Kidney (tissue), 14 donors: ENCODE results near the gene DYNC1I1. TPM values are rescaled to one million over a fixed set of nuclear protein-coding genes. Genes with fewer than 3 reads are reported as not detected.

Experiments used
- DNase-seq, 5 donors: peaks; one replicate each; pipeline ENCODE4 v3.0.0-alpha.2; 2013 to 2020
- FAIRE-seq: peaks from 2 replicates; lab custom pipeline; 2012; peaks lifted over from hg19 to GRCh38; lab: Jason Lieb, UNC
- H3K27ac ChIP-seq, 2 donors: one replicate each; pipeline ENCODE4 v1.7.0; 2013; ENCODE audit warnings: low read depth in 2 of 2, low read length in 2 of 2, inconsistent platforms in 1 of 2
- H3K27me3 ChIP-seq: one replicate; pipeline ENCODE4 v1.7.1; 2013; ENCODE audit warnings: low read length, inconsistent platforms; ENCODE audit not compliant: control insufficient read depth, insufficient read depth
- H3K36me3 ChIP-seq, 3 donors: one replicate each; pipeline versions ENCODE4 v1.7.0 to v1.7.1; 2013; ENCODE audit warnings: low read length in 3 of 3, control low read depth in 1 of 3, inconsistent platforms in 1 of 3; ENCODE audit not compliant: insufficient read depth in 3 of 3, control insufficient read depth in 2 of 3
- H3K4me1 ChIP-seq, 3 donors: one replicate each; pipeline versions ENCODE4 v1.7.0 to v1.7.1; 2013; ENCODE audit warnings: low read length in 3 of 3, inconsistent platforms in 1 of 3, low read depth in 1 of 3; ENCODE audit not compliant: control insufficient read depth in 2 of 3, insufficient read depth in 2 of 3
- H3K4me3 ChIP-seq, 3 donors: one replicate each; pipeline versions ENCODE4 v1.7.0 to v1.8.1; 2013; ENCODE audit warnings: low read length in 3 of 3, control low read depth in 1 of 3, inconsistent platforms in 1 of 3
- H3K9ac ChIP-seq, 3 donors: one replicate each; pipeline versions ENCODE4 v1.7.0 to v1.7.1; 2013; ENCODE audit warnings: low read length in 3 of 3, control low read depth in 1 of 3, inconsistent platforms in 1 of 3
- H3K9me3 ChIP-seq, 3 donors: one replicate each; pipeline versions ENCODE4 v1.7.0 to v1.7.1; 2013; ENCODE audit warnings: low read length in 3 of 3, control low read depth in 1 of 3, inconsistent platforms in 1 of 3; ENCODE audit not compliant: control insufficient read depth in 2 of 3, insufficient read depth in 1 of 3
- CTCF ChIP-seq: IDR thresholded peaks from 3 replicates; pipeline ENCODE4 v1.5.1; 2012; ENCODE audit warnings: mild to moderate bottlenecking, moderate library complexity, borderline replicate concordance; ENCODE audit not compliant: insufficient read depth; ENCODE audit errors: extremely low read depth
- intact Hi-C: fragments of 100-400 bp; cut with DNase I; formaldehyde crosslinking; loops from one replicate; pipeline ENCODE4 v1.11.1; 2022
- polyA plus RNA-seq: library from polyadenylated mRNA; stranded (reverse); fragments of 350-450 nt; fragmentation: Illumina TruSeq; extraction: RNeasy Lipid Tissue Mini Kit (QIAGEN cat#74804); gene quantifications from one replicate; pipeline ENCODE4 v1.2.3, GENCODE V29; 2014; ENCODE audit warnings: low read depth, low replicate concordance; ENCODE audit not compliant: insufficient read depth
- total RNA-seq: library from RNA; stranded (reverse); fragmentation: NEBNext Ultra II Directional; extraction: Animal tissue kit (Norgen Biotek cat#: 25700); gene quantifications from one replicate; pipeline ENCODE4 v1.2.1, GENCODE V29; 2021
- donor health status: control.
- donor health status: control.
- donor health status: control.
- donor health status: control.
- donor health status: control.
- donor health status: DM: yes; HTN: yes; CAD: no.
- donor health status: Normal renal cell carcinoma (clear cell type).

The DYNC1I1 gene
- total and polyA plus RNA-seq, 2 donors from 2014 or later: 2.3 to 2.6 TPM

GRCh38 chr7:96121752-96122151 lies 349.4 kb downstream of the DYNC1I1 start:
- no peaks in the 10 kb centered on the region for H3K4me1 ChIP-seq
- H3K27me3 ChIP-seq: no peaks in the 10 kb centered on the region
- intact Hi-C loops: no loop called here
- DNase-seq (no peak), FAIRE-seq (no peak)
- TF ChIP-seq CTCF: no peak
- H3K9me3 ChIP-seq: no peaks in the 10 kb centered on the region
- H3K27ac ChIP-seq: no peak overlapping the region
- no peak overlapping the region for H3K9ac ChIP-seq
- H3K4me3 ChIP-seq: no peak overlapping the region
- peaks cover 0 to 3% (median 2%) of the 10 kb centered on the region in 3 donors for H3K36me3 ChIP-seq

GRCh38 chr7:96122746-96123145 lies 350.4 kb downstream of the DYNC1I1 start:
- peaks cover 0 to 3% (median 2%) of the 10 kb centered on the region in 3 donors for H3K36me3 ChIP-seq
- H3K9me3 ChIP-seq: no peaks in the 10 kb centered on the region
- TF ChIP-seq CTCF: no peak
- intact Hi-C loops: no loop called here
- DNase-seq (no peak), FAIRE-seq (no peak)
- no peak overlapping the region for H3K9ac ChIP-seq
- H3K4me3 ChIP-seq: no peak overlapping the region
- no peak overlapping the region for H3K27ac ChIP-seq
- H3K4me1 ChIP-seq: no peaks in the 10 kb centered on the region
- no peaks in the 10 kb centered on the region for H3K27me3 ChIP-seq

- Histone ChIP-seq H3K9ac (no peak overlapping the region), H3K36me3 (peaks cover 0 to 5% (median 3%) of the 10 kb centered on the region in 3 donors), H3K27me3 (no peaks in the 10 kb centered on the region), H3K4me3 (no peak overlapping the region), H3K4me1 (no peaks in the 10 kb centered on the region), H3K27ac (no peak overlapping the region), H3K9me3 (no peaks in the 10 kb centered on the region)
- no peak for TF ChIP-seq CTCF
- intact Hi-C loops: no loop called here
- FAIRE-seq (no peak), DNase-seq (no peak)
Measured at GRCh38 chr7:96126382-96126781, 354.0 kb downstream of the DYNC1I1 start.

- DNase-seq (no peak), FAIRE-seq (no peak)
- Histone ChIP-seq H3K9me3 (no peaks in the 10 kb centered on the region), H3K4me1 (no peaks in the 10 kb centered on the region), H3K36me3 (peaks cover 0 to 4% (median 3%) of the 10 kb centered on the region in 3 donors), H3K27me3 (no peaks in the 10 kb centered on the region), H3K9ac (no peak overlapping the region), H3K4me3 (no peak overlapping the region), H3K27ac (no peak overlapping the region)
- no peak for TF ChIP-seq CTCF
- intact Hi-C loops: no loop called here
Measured at GRCh38 chr7:96127746-96128145, 355.4 kb downstream of the DYNC1I1 start.
